Measurements from ENCODE around the gene SPDEF.

DNA sequence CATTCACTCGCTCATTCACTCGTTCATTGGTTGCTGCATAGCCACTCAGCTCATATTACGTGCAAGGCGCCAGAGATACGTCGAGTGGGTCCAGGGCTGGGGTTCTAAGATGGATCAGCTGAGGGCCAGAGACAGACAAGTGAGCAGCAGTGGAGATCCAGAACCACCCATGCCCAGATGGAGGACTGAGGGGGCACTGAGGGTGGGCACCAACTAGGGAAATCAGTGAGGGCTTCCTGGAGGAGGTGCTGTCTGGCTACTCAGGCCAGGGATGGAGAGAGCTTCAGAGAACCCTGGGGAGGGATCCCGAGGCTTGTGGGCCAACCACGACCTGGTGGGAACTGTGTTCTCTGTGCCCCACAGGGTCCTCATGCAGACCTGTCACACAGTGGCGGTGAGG is 364 bp upstream of the SPDEF start:
- TF ChIP-seq JUNB (CRISPR knock-in tag; IDR thresholded peaks at IDR 0.05; ENCODE audit: borderline replicate concordance) = no peak
- TF ChIP-seq POLR2A (IDR thresholded peaks at IDR 0.05; ENCODE audit: insufficient read depth in 1 of 2, low read depth in 2 of 2, low read length in 2 of 2) = no peak
- TF ChIP-seq, protein P1, sequence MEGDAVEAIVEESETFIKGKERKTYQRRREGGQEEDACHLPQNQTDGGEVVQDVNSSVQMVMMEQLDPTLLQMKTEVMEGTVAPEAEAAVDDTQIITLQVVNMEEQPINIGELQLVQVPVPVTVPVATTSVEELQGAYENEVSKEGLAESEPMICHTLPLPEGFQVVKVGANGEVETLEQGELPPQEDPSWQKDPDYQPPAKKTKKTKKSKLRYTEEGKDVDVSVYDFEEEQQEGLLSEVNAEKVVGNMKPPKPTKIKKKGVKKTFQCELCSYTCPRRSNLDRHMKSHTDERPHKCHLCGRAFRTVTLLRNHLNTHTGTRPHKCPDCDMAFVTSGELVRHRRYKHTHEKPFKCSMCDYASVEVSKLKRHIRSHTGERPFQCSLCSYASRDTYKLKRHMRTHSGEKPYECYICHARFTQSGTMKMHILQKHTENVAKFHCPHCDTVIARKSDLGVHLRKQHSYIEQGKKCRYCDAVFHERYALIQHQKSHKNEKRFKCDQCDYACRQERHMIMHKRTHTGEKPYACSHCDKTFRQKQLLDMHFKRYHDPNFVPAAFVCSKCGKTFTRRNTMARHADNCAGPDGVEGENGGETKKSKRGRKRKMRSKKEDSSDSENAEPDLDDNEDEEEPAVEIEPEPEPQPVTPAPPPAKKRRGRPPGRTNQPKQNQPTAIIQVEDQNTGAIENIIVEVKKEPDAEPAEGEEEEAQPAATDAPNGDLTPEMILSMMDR (CRISPR knock-in tag; IDR thresholded peaks at IDR 0.05) = no peak
- TF ChIP-seq ZNF224 (CRISPR knock-in tag; IDR thresholded peaks at IDR 0.05) = no peak
- TF ChIP-seq ZNF792 (CRISPR knock-in tag; IDR thresholded peaks at IDR 0.05) = no peak
- no peak for TF ChIP-seq ZBTB8A (CRISPR knock-in tag; IDR thresholded peaks at IDR 0.05; ENCODE audit: borderline replicate concordance, low read depth)
- TF ChIP-seq ARNTL (CRISPR knock-in tag; IDR thresholded peaks at IDR 0.05) = no peak
- no peak for TF ChIP-seq EP300 (IDR thresholded peaks at IDR 0.05; ENCODE audit: low read depth in 2 of 2, low read length in 2 of 2)
- TF ChIP-seq EP300 (CRISPR knock-in tag; IDR thresholded peaks at IDR 0.05; ENCODE audit: borderline replicate concordance) = no peak
- TF ChIP-seq HOXA9 (CRISPR knock-in tag; IDR thresholded peaks at IDR 0.05; ENCODE audit: borderline replicate concordance) = no peak
- TF ChIP-seq ZBTB1 (CRISPR knock-in tag; IDR thresholded peaks at IDR 0.05; ENCODE audit: borderline replicate concordance) = no peak
- no peak for TF ChIP-seq ARNT2 (CRISPR knock-in tag; IDR thresholded peaks at IDR 0.05; ENCODE audit: low read depth)
- TF ChIP-seq FOXM1 (CRISPR knock-in tag; IDR thresholded peaks at IDR 0.05) = no peak

All from HepG2 (cell line).